Thoracic aorta (tissue), 2 donors: ENCODE results near the gene INPP5A. TPM values are rescaled to one million over a fixed set of nuclear protein-coding genes. Genes with fewer than 3 reads are reported as not detected.
"Not testable (repeated sequence)": the region's sequence is repeated elsewhere in the genome, so short reads cannot be mapped to it uniquely, and the experiment has no call there.

Source experiments
- ATAC-seq: fragments of 150-250 bp; one replicate; pipeline ENCODE4 v1.8.0; 2017; ENCODE audit warnings: low read depth; ENCODE audit not compliant: insufficient number of reproducible peaks, low FRiP score
- DNase-seq: peaks from one replicate; pipeline ENCODE4 v3.0.0-alpha.2; 2020; ENCODE audit warnings: low spot score
- H3K27ac ChIP-seq, 2 donors: fragments of 200-600 bp; sonication (generic); 1 replicate in 1 of 2; 2 replicates in 1 of 2; pipeline ENCODE4 v1.5.1; 2016; ENCODE audit warnings: mild to moderate bottlenecking in 2 of 2, moderate library complexity in 2 of 2
- H3K27me3 ChIP-seq: fragments of 200-600 bp; sonication (generic); replicated peaks from 2 replicates; pipeline ENCODE4 v1.6.0; 2016; ENCODE audit warnings: mild to moderate bottlenecking; ENCODE audit not compliant: insufficient read depth
- H3K36me3 ChIP-seq: fragments of 200-600 bp; sonication (generic); one replicate; pipeline ENCODE4 v1.5.1; 2016
- H3K4me1 ChIP-seq, 2 donors: fragments of 200-600 bp; sonication (generic); 1 replicate in 1 of 2; 2 replicates in 1 of 2; pipeline versions ENCODE4 v1.5.1 to v1.6.0; 2016; ENCODE audit warnings: low read depth in 2 of 2, mild to moderate bottlenecking in 1 of 2; ENCODE audit not compliant: control insufficient read depth in 1 of 2
- H3K4me3 ChIP-seq: fragments of 200-600 bp; sonication (generic); 2 replicates; pipeline ENCODE4 v1.5.1; 2016; ENCODE audit warnings: mild to moderate bottlenecking
- H3K9me3 ChIP-seq: fragments of 200-600 bp; sonication (generic); 2 replicates; pipeline ENCODE4 v1.5.1; 2016
- CTCF ChIP-seq: fragments of 200-600 bp; sonication (generic); IDR thresholded peaks from one replicate; pipeline ENCODE4 v1.5.1; 2019; ENCODE audit warnings: antibody characterized with exemption
- total RNA-seq, 2 donors: library from RNA; depleted of rRNA; stranded (reverse); fragments of >200 nt; gene quantifications; one replicate each; pipeline versions ENCODE4 v1.1.0 to v1.2.3, GENCODE V29; 2016

INPP5A gene
- total RNA-seq, 2 donors from 2014 or later: 120 to 142 TPM

DNA sequence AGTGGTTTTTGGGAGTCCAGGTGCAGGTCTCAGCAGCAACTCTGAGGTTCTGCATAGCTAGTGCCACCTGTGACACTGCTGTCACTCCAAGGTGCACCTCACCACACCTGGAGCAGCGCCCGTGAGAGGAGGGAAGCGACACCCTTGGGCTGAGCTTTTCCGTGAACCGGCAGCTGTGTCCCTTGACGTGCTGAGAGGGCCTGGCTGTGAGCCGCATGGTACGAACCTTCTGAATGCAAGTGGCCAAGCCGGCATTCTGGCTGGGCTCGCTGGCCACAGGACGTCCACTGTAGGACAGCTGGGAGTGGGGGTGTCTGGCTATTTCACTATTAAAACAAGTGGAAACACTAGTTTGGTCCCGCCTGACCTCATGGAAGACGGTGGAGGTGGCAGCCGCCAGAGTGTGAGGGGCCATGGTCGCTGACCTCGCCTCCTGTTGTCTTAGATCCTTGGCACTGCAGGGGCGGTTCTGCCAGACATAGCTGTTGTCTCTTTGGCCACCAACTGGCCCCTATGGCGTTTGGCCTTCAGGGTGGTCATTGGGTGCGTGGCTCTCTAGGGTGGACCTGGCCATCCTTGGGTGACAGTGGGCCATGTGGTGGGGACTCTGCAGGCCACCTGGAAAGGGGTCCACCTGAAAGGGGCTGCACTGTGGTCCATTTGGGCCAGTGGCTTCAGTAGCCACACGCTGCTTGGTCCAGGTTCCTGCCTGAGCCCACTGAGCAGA lies 12.9 kb downstream of the INPP5A start:
- no peak for TF ChIP-seq CTCF

DNA sequence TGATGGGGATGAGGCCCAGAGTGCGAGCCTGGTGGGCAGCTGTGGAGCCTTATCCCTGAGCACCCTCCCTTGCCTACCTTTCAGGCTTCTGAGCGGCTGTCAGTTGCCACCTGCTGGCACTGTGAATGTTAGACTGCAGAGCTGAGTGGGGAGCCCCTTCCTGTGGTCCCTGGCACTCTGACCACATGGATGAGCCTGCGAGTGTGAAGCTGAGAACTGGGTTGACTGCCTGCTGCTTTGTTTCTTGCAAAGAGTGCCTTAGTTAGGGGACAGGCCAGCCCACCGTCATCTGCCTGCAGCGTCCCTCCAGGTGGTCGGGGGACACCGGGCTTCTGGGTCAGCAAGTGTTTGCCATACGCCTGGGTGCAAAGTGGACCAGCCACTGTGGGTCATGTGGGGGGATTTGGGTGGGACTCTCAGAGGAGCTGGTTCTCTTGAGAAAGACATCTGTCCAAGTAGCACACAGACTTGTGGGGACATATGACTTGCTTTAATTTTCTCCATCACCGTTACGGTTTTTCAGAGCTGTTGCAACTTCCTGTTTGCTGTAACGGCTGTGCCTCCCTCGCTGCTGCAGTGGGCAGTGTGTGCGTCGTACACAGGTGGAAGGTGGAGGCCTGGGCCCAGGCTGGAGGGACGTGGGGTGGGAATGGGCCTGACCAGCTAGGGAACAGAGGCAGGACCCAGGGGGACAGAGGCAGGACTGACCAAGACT lies 13.7 kb downstream of the INPP5A start:
- Histone ChIP-seq H3K36me3 (no peaks in the 10 kb centered on the region), H3K4me3 (no peak overlapping the region), H3K9me3 (no peaks in the 10 kb centered on the region), H3K27me3 (no peaks in the 10 kb centered on the region), H3K4me1 (peaks cover 12 to 46% of the 10 kb centered on the region in 2 donors), H3K27ac (no peak overlapping the region)
- no peak for TF ChIP-seq CTCF
- DNase-seq (no peak), ATAC-seq (no peak)

More for the DNA sequence above, 12.9 kb downstream of the INPP5A start:
- Histone ChIP-seq H3K36me3 (no peaks in the 10 kb centered on the region), H3K27ac (no peak overlapping the region), H3K27me3 (no peaks in the 10 kb centered on the region), H3K4me1 (peaks cover 12 to 45% of the 10 kb centered on the region in 2 donors), H3K9me3 (no peaks in the 10 kb centered on the region), H3K4me3 (no peak overlapping the region)
- no peak for ATAC-seq
- DNase-seq: no peak

DNA sequence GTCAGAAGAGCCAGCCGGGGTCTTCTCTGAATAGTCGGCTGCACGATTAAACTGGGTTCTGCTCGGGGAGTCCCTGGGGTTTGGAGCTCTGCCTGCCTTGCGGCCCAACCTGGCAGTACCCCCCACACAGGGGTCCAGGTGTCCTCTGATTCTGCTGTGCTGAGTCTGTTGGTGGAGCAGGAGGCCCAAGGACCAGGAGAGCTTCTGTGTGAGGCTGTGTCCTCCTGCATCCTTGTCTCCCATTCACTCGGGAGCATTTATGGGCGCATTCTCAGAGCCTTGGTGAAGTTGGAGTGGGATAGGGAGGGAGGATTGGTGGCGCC lies 14.2 kb downstream of the INPP5A start:
- Histone ChIP-seq H3K9me3 (no peaks in the 10 kb centered on the region), H3K4me1 (peaks cover 8 to 42% of the 10 kb centered on the region in 2 donors), H3K4me3 (no peak overlapping the region), H3K36me3 (no peaks in the 10 kb centered on the region), H3K27me3 (no peaks in the 10 kb centered on the region), H3K27ac (no peak overlapping the region)
- TF ChIP-seq CTCF: no peak
- ATAC-seq (no peak), DNase-seq (no peak)

GRCh38 chr10:132552635-132553034 lies 15.0 kb downstream of the INPP5A start:
- peaks cover 6 to 34% of the 10 kb centered on the region in 2 donors for H3K4me1 ChIP-seq
- not testable (repeated sequence) for ATAC-seq, H3K27ac ChIP-seq, H3K9me3 ChIP-seq, H3K4me3 ChIP-seq, H3K27me3 ChIP-seq, H3K36me3 ChIP-seq, DNase-seq

- not testable (repeated sequence) for H3K27ac ChIP-seq, H3K4me3 ChIP-seq, DNase-seq, ATAC-seq, H3K36me3 ChIP-seq, H3K9me3 ChIP-seq, H3K27me3 ChIP-seq
- H3K4me1 ChIP-seq: peaks cover 6 to 37% of the 10 kb centered on the region in 2 donors
These were observed 16.0 kb downstream of the INPP5A start for GRCh38 chr10:132553568-132553967.
